Progenitor cell of endocrine pancreas (in vitro differentiated cells): ENCODE measurements around the gene C14orf132. TPM values are rescaled to one million over a fixed set of nuclear protein-coding genes. Genes with fewer than 3 reads are reported as not detected.

Experiments
- DNase-seq: peaks from one replicate; pipeline ENCODE4 v3.0.0; 2021; ENCODE audit warnings: low spot score; ENCODE audit not compliant: unreplicated experiment
- H3K27ac Mint-ChIP-seq: 2 replicates; pipeline ENCODE4 v1.8.0; 2021; ENCODE audit warnings: mild to moderate bottlenecking, moderate library complexity, mixed read lengths
- H3K27me3 Mint-ChIP-seq: 2 replicates; pipeline ENCODE4 v1.8.0; 2021; ENCODE audit warnings: mixed read lengths
- H3K36me3 Mint-ChIP-seq: 2 replicates; pipeline ENCODE4 v1.8.0; 2022; ENCODE audit warnings: mixed read lengths; ENCODE audit not compliant: insufficient read depth
- H3K4me1 Mint-ChIP-seq: 2 replicates; pipeline ENCODE4 v1.8.0; 2021; ENCODE audit warnings: low read depth, mixed read lengths
- H3K4me3 Mint-ChIP-seq: 2 replicates; pipeline ENCODE4 v1.8.0; 2021; ENCODE audit warnings: low read depth, mild to moderate bottlenecking, moderate library complexity, mixed read lengths
- H3K9me3 Mint-ChIP-seq: 2 replicates; pipeline ENCODE4 v1.8.0; 2021; ENCODE audit warnings: low read depth, mixed read lengths
- total RNA-seq: library from RNA; stranded (reverse); gene quantifications from 2 replicates; pipeline ENCODE4 v1.2.1, GENCODE V29; 2021
- TF ChIP-seq, protein P1 (sequence below): fragments of 200-600 bp; sonication (generic); IDR thresholded peaks from one replicate; pipeline ENCODE4 v1.5.0; 2021; ENCODE audit warnings: antibody characterized with exemption, mild to moderate bottlenecking; ENCODE audit not compliant: unreplicated experiment

The C14orf132 gene
- total RNA-seq, 1 donor from 2014 or later: 58.3 TPM

DNA sequence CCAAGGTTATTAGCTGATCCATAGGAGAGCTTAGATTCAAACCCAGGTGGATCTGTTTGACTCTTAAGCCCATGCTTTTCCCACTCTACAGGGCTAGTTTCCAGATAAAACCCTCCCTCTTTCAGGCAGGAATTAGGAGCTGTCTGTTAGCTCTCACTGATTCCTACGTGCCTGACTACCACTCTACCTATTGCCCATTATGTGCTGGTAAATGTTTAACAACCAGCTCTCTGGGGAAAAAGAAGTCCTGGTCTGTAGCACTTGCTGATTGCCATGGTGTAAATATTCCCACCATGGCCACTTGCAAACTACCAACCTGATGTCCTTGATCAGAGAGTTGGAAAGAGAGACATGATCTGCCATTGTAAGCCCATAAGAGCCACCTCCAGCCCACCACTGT is 100.0 kb downstream of the C14orf132 start:
- no peak overlapping the region for H3K27ac Mint-ChIP-seq
- no peaks in the 10 kb centered on the region for H3K27me3 Mint-ChIP-seq
- DNase-seq: no peak
- peaks cover 13% of the 10 kb centered on the region for H3K9me3 Mint-ChIP-seq
- peaks cover 1% of the 10 kb centered on the region for H3K36me3 Mint-ChIP-seq
- TF ChIP-seq, protein P1, sequence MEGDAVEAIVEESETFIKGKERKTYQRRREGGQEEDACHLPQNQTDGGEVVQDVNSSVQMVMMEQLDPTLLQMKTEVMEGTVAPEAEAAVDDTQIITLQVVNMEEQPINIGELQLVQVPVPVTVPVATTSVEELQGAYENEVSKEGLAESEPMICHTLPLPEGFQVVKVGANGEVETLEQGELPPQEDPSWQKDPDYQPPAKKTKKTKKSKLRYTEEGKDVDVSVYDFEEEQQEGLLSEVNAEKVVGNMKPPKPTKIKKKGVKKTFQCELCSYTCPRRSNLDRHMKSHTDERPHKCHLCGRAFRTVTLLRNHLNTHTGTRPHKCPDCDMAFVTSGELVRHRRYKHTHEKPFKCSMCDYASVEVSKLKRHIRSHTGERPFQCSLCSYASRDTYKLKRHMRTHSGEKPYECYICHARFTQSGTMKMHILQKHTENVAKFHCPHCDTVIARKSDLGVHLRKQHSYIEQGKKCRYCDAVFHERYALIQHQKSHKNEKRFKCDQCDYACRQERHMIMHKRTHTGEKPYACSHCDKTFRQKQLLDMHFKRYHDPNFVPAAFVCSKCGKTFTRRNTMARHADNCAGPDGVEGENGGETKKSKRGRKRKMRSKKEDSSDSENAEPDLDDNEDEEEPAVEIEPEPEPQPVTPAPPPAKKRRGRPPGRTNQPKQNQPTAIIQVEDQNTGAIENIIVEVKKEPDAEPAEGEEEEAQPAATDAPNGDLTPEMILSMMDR: no peak
- H3K4me1 Mint-ChIP-seq: peaks cover 4% of the 10 kb centered on the region
- no peak overlapping the region for H3K4me3 Mint-ChIP-seq

DNA sequence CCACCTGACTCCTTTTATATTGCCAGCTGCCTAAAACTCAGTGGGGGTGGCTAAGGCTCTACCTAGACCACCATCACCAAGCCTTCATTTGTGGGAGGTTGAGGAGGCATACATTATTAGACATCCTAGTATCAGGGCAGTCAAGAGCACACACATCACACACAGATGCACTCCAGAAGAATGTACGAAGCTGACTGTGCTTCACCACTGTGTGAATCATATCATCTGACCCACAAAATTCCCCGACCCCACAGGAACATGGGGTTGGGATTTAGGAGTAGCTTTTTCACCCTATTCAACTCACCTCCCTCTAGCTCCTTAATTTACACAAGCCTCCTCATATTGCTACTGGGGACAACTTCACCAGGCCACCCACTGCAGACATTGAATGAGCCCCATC is 100.7 kb downstream of the C14orf132 start:
- no peak for DNase-seq
- H3K36me3 Mint-ChIP-seq: peaks cover 1% of the 10 kb centered on the region
- H3K9me3 Mint-ChIP-seq: peaks cover 16% of the 10 kb centered on the region
- H3K4me3 Mint-ChIP-seq: no peak overlapping the region
- H3K4me1 Mint-ChIP-seq: peaks cover 4% of the 10 kb centered on the region
- TF ChIP-seq, protein P1: no peak
- no peak overlapping the region for H3K27ac Mint-ChIP-seq
- H3K27me3 Mint-ChIP-seq: no peaks in the 10 kb centered on the region

DNA sequence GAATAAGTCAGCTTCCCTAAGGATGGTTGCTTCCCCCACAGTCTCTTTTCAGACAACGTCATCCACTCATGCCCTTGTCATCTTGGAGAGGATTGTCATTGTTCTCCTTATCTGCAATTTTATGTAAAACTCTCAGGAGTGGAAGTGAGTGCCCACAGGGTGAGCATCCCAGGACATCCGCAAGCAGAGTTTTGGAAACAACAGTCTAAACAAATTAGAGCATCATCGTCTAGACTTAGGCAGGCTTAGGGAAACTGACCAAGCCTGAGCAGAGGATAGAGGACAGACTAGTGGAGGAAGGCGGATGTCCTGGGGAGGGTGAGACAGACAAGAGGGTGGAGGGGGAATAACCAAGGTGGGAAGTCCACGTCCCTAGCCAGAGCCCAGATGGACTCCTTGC is 101.8 kb downstream of the C14orf132 start:
- H3K27ac Mint-ChIP-seq: no peak overlapping the region
- H3K4me3 Mint-ChIP-seq: no peak overlapping the region
- H3K9me3 Mint-ChIP-seq: peaks cover 16% of the 10 kb centered on the region
- DNase-seq: no peak
- H3K36me3 Mint-ChIP-seq: peaks cover 1% of the 10 kb centered on the region
- no peaks in the 10 kb centered on the region for H3K27me3 Mint-ChIP-seq
- peaks cover 2% of the 10 kb centered on the region for H3K4me1 Mint-ChIP-seq
- TF ChIP-seq, protein P1: no peak

Other genes starting within 250 kb of the C14orf132 start
- 4.0 and 4.6 TPM in 2 replicates for gene TUNAR, start 162.5 kb upstream of the C14orf132 start, total RNA-seq
- gene BDKRB2, start 165.5 kb downstream of the C14orf132 start, total RNA-seq: 0.36 and 0.42 TPM in 2 replicates
- not detected in 2 replicates for gene BDKRB1, start 216.8 kb downstream of the C14orf132 start, total RNA-seq